Heart left ventricle (tissue), 16 donors: Measurements from ENCODE around the gene FAM184A. TPM values are rescaled to one million over a fixed set of nuclear protein-coding genes. Genes with fewer than 3 reads are reported as not detected.

Source experiments
- ATAC-seq, 4 donors: fragments of 200-7000 bp; cut with Tn5 transposase; one replicate each; pipeline ENCODE4 v1.9.1; 2020 to 2022; ENCODE audit warnings: moderate library complexity in 4 of 4, mild to moderate bottlenecking in 3 of 4, moderate number of reproducible peaks in 1 of 4
- DNase-seq, 5 donors: peaks; one replicate each; pipeline ENCODE4 v3.0.0-alpha.2; 2020
- H3K27ac ChIP-seq, 12 donors: fragments of 200-600 bp; sonication (generic) in 4 of 12; one replicate each; pipeline versions ENCODE4 v1.5.0 to v1.8.0; 2016 to 2022; ENCODE audit warnings: mild to moderate bottlenecking in 2 of 12
- H3K27me3 ChIP-seq, 9 donors: fragments of 200-600 bp; sonication (generic) in 2 of 9; one replicate each; pipeline versions ENCODE4 v1.5.1 to v1.8.0; 2016 to 2022; ENCODE audit warnings: mild to moderate bottlenecking in 3 of 9
- H3K36me3 ChIP-seq, 9 donors: fragments of 200-600 bp; sonication (generic) in 2 of 9; one replicate each; pipeline versions ENCODE4 v1.5.0 to v1.8.0; 2018 to 2022; ENCODE audit warnings: mild to moderate bottlenecking in 2 of 9
- H3K4me1 ChIP-seq, 12 donors: fragments of 200-600 bp; sonication (generic) in 4 of 12; one replicate each; pipeline versions ENCODE4 v1.5.0 to v1.8.0; 2016 to 2022; ENCODE audit warnings: mild to moderate bottlenecking in 3 of 12
- H3K4me3 ChIP-seq, 12 donors: fragments of 200-600 bp; sonication (generic) in 4 of 12; one replicate each; pipeline versions ENCODE4 v1.5.0 to v1.8.0; 2017 to 2022; ENCODE audit warnings: mild to moderate bottlenecking in 9 of 12, moderate library complexity in 4 of 12
- H3K9me3 ChIP-seq, 12 donors: fragments of 200-600 bp; sonication (generic) in 4 of 12; one replicate each; pipeline versions ENCODE4 v1.5.0 to v1.8.0; 2016 to 2022; ENCODE audit warnings: mild to moderate bottlenecking in 1 of 12
- CTCF ChIP-seq, 12 donors: fragments of 200-600 bp; sonication (generic) in 4 of 12; IDR thresholded peaks; one replicate each; pipeline versions ENCODE4 v1.5.0 to v1.8.0; 2018 to 2022; ENCODE audit warnings: antibody characterized with exemption in 12 of 12, mild to moderate bottlenecking in 5 of 12
- POLR2A ChIP-seq, 2 donors: fragments of 450-650 bp; IDR thresholded peaks; one replicate each; pipeline ENCODE4 v1.6.1; 2017; ENCODE audit warnings: antibody characterized with exemption in 2 of 2, mild to moderate bottlenecking in 2 of 2, moderate library complexity in 2 of 2
- WGBS, 4 donors: extraction: QIAGEN DNeasy Blood & Tissue Kit in 2 of 4; methylation state at CpG; one replicate each; pipeline versions ENCODE4 v1.1.5 to v1.1.7; 2013 to 2018; 5-methylcytosine and 5-hydroxymethylcytosine counted together
- intact Hi-C, 10 donors: fragments of 100-400 bp; cut with DNase I; formaldehyde crosslinking; loops; one replicate each; pipeline versions ENCODE4 v1.11.1 to v1.14.2; 2022
- polyA plus RNA-seq, 2 donors: library from polyadenylated mRNA; stranded (reverse); fragments of 200-250 nt; gene quantifications; one replicate each; pipeline ENCODE4 v1.2.3, GENCODE V29; 2013
- total RNA-seq, 9 donors: library from RNA; depleted of rRNA in 2 of 9; stranded (reverse); fragments of >200 nt in 2 of 9; fragmentation: NEBNext Ultra II Directional in 3 of 9; extraction: Animal tissue kit (Norgen Biotek cat#: 25700) in 3 of 9; gene quantifications; one replicate each; pipeline versions ENCODE4 v1.1.0 to v1.2.4, GENCODE V29; 2016 to 2023
- donor health status: ischemic (EF 13 %, LVEDD 7.1; RV severe dilation, severe dysfunction).
- donor health status: healthy with polysubstance abuse.
- donor health status: DM: no; HTN: yes; CAD: no.
- donor health status: DM: no; HTN: no; CAD: no.
- donor health status: ischemic (EF 25% LVEDD 6.9; RV normal size, moderate dysfunction).
- donor health status: ischemic (EF 25% LVEDD 5.7; RV mildly dilated, moderate dysfunction).
- donor health status: healthy.
- donor health status: DM: yes; HTN: yes; CAD: no.
- donor health status: ischemic (EF 35%, LVEDD 5.7; RV mildly dilated, moderate dysfunction).
- donor health status: nonischemic (EF 11% LVEDD 7.7; RV severe dilation, severe dysfunction).
- donor health status: DM: yes; HTN: yes; CAD: no.
- donor health status: PGD.
- donor health status: ischemic (EF 29% LVEDD 5.4; RV normal size, mild dysfunction).
- donor health status: nonischemic (EF 23%, LVEDD 6.1; RV moderate dilation, normal function).

FAM184A gene
- total and polyA plus RNA-seq, 11 donors, result 0.16 to 1.1 (median 0.45) TPM

DNA sequence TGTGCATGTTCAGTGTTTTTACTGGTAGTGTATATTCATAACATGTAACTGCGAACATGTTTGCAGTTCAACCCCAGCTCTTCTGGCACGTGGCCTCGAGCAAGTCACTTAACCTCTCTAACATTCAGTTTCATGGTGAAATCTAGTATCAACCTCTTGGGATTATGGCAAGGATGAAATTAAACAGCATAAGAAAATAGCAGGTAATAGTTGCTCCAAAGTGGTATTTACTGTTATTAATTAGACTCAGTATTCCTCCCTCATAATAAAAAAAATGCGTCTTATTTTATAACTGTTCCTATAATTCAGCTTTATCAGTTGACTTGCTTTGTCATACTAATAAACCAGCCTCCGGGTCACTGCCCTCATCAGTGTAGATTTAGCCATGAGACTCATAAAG, 15.0 kb downstream of the FAM184A start:
- no peaks in the 10 kb centered on the region for H3K4me1 ChIP-seq
- H3K27ac ChIP-seq, result no peak overlapping the region
- no peaks in the 10 kb centered on the region for H3K9me3 ChIP-seq
- no peaks in the 10 kb centered on the region for H3K36me3 ChIP-seq
- no peak overlapping the region for H3K4me3 ChIP-seq
- DNase-seq (no peak), ATAC-seq (no peak)
- WGBS, 4 donors, result 91 to 95% (median 92%) methylated on average over 5 of the region's 5 CpGs
- no peaks in the 10 kb centered on the region for H3K27me3 ChIP-seq
- intact Hi-C loops, result no loop called here
- TF ChIP-seq POLR2A (IDR thresholded peaks at IDR 0.05) (no peak), CTCF (IDR thresholded peaks at IDR 0.05) (no peak)

DNA sequence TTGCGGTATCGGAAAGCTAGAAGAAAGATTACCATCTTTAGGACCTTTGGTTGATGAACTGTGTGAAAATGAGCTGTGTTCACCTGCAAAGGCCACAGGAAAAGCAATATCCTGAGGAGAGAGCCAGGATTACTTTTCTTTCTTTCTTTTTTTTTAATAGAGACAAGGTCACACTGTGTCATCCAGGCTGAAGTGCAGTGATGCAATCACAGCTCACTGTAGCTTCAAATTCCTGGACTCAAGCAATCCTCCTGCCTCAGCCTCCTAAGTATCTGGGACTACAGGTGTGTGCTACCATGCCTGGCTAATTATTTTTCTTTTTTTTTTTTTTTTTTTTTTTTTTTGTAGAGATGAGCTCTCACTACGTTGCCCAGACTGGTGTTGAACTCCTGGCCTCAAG, 17.2 kb downstream of the FAM184A start:
- WGBS, 4 donors, result 94 to 96% (median 95%) methylated on average over 3 of the region's 3 CpGs
- intact Hi-C loops, result no loop called here
- DNase-seq, result no peak

GRCh38 chr6:119060255-119060907, 18.1 kb downstream of the FAM184A start:
- no peaks in the 10 kb centered on the region for H3K4me1 ChIP-seq
- no peaks in the 10 kb centered on the region for H3K9me3 ChIP-seq
- DNase-seq, result no peak
- no peak for TF ChIP-seq CTCF (IDR thresholded peaks at IDR 0.05)
- no peak for TF ChIP-seq POLR2A (IDR thresholded peaks at IDR 0.05)
- no peaks in the 10 kb centered on the region for H3K27me3 ChIP-seq
- no peak for ATAC-seq
- H3K27ac ChIP-seq, result no peak overlapping the region
- intact Hi-C loops, result no loop called here
- H3K4me3 ChIP-seq, result no peak overlapping the region
- WGBS, 4 donors, result 71 to 81% (median 76%) methylated on average over 4 of the region's 4 CpGs
- no peaks in the 10 kb centered on the region for H3K36me3 ChIP-seq

More for the DNA sequence above, 17.2 kb downstream of the FAM184A start:
- TF ChIP-seq CTCF (IDR thresholded peaks at IDR 0.05) (no peak), POLR2A (IDR thresholded peaks at IDR 0.05) (no peak)
- ATAC-seq, result no peak
- no peak overlapping the region for H3K27ac ChIP-seq
- H3K36me3 ChIP-seq, result no peaks in the 10 kb centered on the region
- H3K9me3 ChIP-seq, result no peaks in the 10 kb centered on the region
- no peak overlapping the region for H3K4me3 ChIP-seq
- H3K27me3 ChIP-seq, result no peaks in the 10 kb centered on the region
- no peaks in the 10 kb centered on the region for H3K4me1 ChIP-seq

- H3K4me3 ChIP-seq, result no peak overlapping the region
- ATAC-seq, result no peak
- peaks cover 0 to 6% (median 0%) of the 10 kb centered on the region in 12 donors for H3K9me3 ChIP-seq
- WGBS, 4 donors, result 81 to 96% (median 87%) methylated on average over 1 of the region's 1 CpG
- H3K27ac ChIP-seq, result no peak overlapping the region
- no peaks in the 10 kb centered on the region for H3K4me1 ChIP-seq
- intact Hi-C loops, result no loop called here
- TF ChIP-seq POLR2A (IDR thresholded peaks at IDR 0.05), result no peak
- no peak for TF ChIP-seq CTCF (IDR thresholded peaks at IDR 0.05)
- no peak for DNase-seq
- H3K36me3 ChIP-seq, result no peaks in the 10 kb centered on the region
- H3K27me3 ChIP-seq, result no peaks in the 10 kb centered on the region
Observed at GRCh38 chr6:119055069-119055468, 23.4 kb downstream of the FAM184A start.
